NCI-H748 treated with DMSO at 0.1 percent for 48 hours (cell line): ENCODE results near the gene MEIOB.

Experiments
- DNase-seq: peaks from one replicate; lab custom pipeline; 2025; lab: John Stamatoyannopoulos, UW

MEIOB gene

DNA sequence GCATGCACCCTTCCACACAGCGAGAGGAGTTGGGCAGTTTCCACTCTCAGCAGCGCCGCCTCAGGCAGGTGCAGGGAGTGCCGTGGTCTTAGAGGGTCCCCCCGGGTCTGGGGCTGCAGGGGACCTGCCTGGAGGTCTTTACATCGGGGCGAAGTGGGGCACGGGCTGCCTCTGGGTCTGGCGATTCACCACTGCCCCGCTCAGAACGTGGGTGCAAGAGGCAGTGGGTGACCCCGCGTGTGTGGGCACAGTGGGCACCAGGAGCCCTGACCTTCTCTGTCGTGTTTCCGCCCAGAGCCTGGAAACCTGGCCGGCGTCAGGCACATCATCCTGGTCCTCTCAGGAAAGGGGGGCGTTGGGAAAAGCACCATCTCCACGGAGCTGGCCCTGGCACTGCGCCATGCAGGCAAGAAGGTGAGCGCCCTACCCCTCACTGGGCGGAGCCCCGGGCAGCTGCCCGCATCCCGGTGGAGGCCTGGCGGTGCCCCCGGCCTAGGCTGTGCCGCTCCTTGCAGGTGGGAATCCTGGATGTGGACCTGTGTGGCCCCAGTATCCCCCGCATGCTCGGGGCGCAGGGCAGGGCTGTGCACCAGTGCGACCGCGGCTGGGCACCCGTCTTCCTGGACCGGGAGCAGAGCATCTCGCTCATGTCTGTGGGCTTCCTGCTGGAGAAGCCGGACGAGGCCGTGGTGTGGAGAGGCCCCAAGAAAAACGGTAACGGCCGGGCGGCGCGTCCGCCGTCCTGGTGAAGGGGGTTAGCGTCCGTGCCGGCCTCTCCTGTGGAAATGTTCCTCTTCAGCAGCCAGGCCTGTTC, 85.5 kb downstream of the MEIOB start:
- no peak for DNase-seq

DNA sequence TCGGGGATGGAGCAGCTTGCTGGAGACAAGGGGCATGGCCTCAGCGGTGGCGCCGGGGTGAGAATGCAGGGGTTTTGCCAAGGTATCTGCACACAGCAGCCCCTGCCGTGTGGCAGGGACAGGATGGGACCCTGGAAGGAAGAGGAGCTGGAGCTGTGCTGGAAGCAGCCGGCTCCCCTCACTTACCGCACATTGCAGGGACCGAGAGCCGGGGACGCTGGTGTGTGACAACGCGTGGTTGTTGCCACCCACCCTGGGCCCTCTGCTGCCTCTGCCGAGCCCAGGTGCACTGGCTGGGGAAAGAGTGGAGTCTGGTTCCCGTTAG, 86.2 kb downstream of the MEIOB start:
- no peak for DNase-seq

DNA sequence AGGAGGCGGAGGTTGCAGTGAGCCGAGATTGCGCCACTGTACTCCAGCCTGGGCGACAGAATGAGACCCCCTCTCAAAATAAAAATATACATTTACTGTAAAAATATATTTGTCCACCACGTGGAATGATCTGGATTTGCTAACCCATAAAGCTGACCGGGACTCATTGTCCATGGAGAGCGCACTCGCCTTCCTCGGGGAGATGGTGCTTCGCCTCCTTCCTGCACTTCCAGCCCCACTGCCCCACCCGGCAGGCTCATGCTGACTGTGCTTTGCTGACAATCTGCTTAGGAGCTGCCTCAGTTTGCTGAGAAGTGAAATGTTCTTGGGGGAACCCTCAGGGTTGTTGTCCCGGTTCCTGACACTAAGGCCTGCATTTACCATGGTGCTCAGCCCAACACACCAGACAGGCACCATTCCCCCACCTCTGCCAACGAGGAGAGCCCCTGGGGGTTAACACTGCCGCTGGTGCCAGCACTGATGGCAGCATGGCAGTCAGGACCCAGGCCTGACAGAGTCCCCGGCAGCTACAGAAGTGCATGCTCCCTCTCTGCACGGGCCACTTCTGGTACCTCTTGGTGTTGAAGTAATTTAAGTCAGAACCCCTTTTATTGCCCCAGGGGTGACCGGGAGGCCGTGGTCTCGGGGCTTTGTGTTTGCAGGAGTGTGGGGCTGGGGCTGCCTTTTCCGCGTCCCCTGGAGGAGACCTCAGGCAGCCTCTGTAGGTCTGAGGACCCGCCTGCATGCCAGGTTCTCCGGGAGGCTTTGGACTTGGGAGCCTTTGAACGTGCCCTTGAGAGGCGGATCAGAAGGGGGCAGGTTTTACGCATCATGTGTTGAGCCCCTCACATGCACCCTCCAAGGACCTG, 86.8 kb downstream of the MEIOB start:
- DNase-seq: no peak
